SK-N-SH treated with all-trans-retinoic acid at 6 μM for 48 hours (cell line): ENCODE results near the gene THADA.

Experiments used
- ATAC-seq: fragments of 200-7000 bp; cut with Tn5 transposase; 3 replicates; pipeline ENCODE4 v1.9.1; 2020; ENCODE audit warnings: mild to moderate bottlenecking, moderate library complexity
- BACH2 ChIP-seq: fragments of 250-450 bp; sonication (Bioruptor Pico); IDR thresholded peaks from 2 replicates; pipeline ENCODE4 v1.9.0; 2021; ENCODE audit warnings: mild to moderate bottlenecking, borderline replicate concordance
- CSDC2 ChIP-seq: fragments of 250-450 bp; sonication (Bioruptor Pico); IDR thresholded peaks from 2 replicates; pipeline ENCODE4 v1.5.0; 2020; ENCODE audit warnings: mild to moderate bottlenecking, moderate library complexity
- ESRRG ChIP-seq: fragments of 250-450 bp; sonication (Bioruptor Pico); IDR thresholded peaks from 2 replicates; pipeline ENCODE4 v1.6.1; 2021; ENCODE audit warnings: mild to moderate bottlenecking
- ISL1 ChIP-seq: fragments of 250-450 bp; sonication (Bioruptor Pico); IDR thresholded peaks from 2 replicates; pipeline ENCODE4 v2.1.2; 2022; ENCODE audit warnings: mild to moderate bottlenecking, moderate library complexity
- RARB ChIP-seq: fragments of 250-450 bp; sonication (Bioruptor Pico); IDR thresholded peaks from 2 replicates; pipeline ENCODE4 v1.8.0; 2021; ENCODE audit warnings: mild to moderate bottlenecking, moderate library complexity
- SNAI2 ChIP-seq: fragments of 250-450 bp; sonication (Bioruptor Pico); IDR thresholded peaks from 2 replicates; pipeline ENCODE4 v1.5.0; 2020; ENCODE audit warnings: mild to moderate bottlenecking, moderate library complexity
- TCF4 ChIP-seq: fragments of 250-450 bp; sonication (Bioruptor Pico); IDR thresholded peaks from 2 replicates; pipeline ENCODE4 v1.8.0; 2021; ENCODE audit warnings: mild to moderate bottlenecking, moderate library complexity, borderline replicate concordance
- TOX ChIP-seq: fragments of 250-450 bp; sonication (Bioruptor Pico); IDR thresholded peaks from 2 replicates; pipeline ENCODE4 v1.8.0; 2021; ENCODE audit warnings: mild to moderate bottlenecking, moderate library complexity, borderline replicate concordance
- TSHZ2 ChIP-seq: fragments of 250-450 bp; sonication (Bioruptor Pico); IDR thresholded peaks from 2 replicates; pipeline ENCODE4 v1.5.0; 2020; ENCODE audit warnings: mild to moderate bottlenecking, moderate library complexity
- ZC3H10 ChIP-seq: fragments of 250-450 bp; sonication (Bioruptor Pico); IDR thresholded peaks from 2 replicates; pipeline ENCODE4 v1.5.1; 2021; ENCODE audit warnings: mild to moderate bottlenecking, moderate library complexity
- ZFP3 ChIP-seq: fragments of 250-450 bp; sonication (Bioruptor Pico); IDR thresholded peaks from 2 replicates; pipeline ENCODE4 v1.5.0; 2020; ENCODE audit warnings: mild to moderate bottlenecking, moderate library complexity
- ZFP30 ChIP-seq: fragments of 450-650 bp; formaldehyde crosslinking; IDR thresholded peaks from 2 replicates; pipeline ENCODE4 v1.5.0; 2022; ENCODE audit warnings: mild to moderate bottlenecking, moderate library complexity
- ZNF70 ChIP-seq: fragments of 450-650 bp; formaldehyde crosslinking; IDR thresholded peaks from 2 replicates; pipeline ENCODE4 v1.5.0; 2020; ENCODE audit warnings: mild to moderate bottlenecking, moderate library complexity
- ZNF8 ChIP-seq: fragments of 450-650 bp; formaldehyde crosslinking; IDR thresholded peaks from 2 replicates; pipeline ENCODE4 v1.5.0; 2020; ENCODE audit warnings: mild to moderate bottlenecking, moderate library complexity
- TF ChIP-seq, protein P1 (sequence below): fragments of 250-450 bp; sonication (Bioruptor Pico); IDR thresholded peaks from 2 replicates; pipeline ENCODE4 v1.5.1; 2020; ENCODE audit warnings: low read depth, mild to moderate bottlenecking, moderate library complexity
- TF ChIP-seq, protein P2 (sequence below): fragments of 250-450 bp; sonication (Bioruptor Pico); IDR thresholded peaks from 2 replicates; pipeline ENCODE4 v1.5.1; 2021; ENCODE audit warnings: mild to moderate bottlenecking, moderate library complexity
- TF ChIP-seq, protein P3 (sequence below): fragments of 250-450 bp; sonication (Bioruptor Pico); IDR thresholded peaks from 2 replicates; pipeline ENCODE4 v1.8.0; 2021; ENCODE audit warnings: low read depth, mild to moderate bottlenecking, moderate library complexity, borderline replicate concordance
- TF ChIP-seq, protein P4 (sequence below): fragments of 250-450 bp; sonication (Bioruptor Pico); IDR thresholded peaks from 2 replicates; pipeline ENCODE4 v1.8.0; 2020; ENCODE audit warnings: mild to moderate bottlenecking, moderate library complexity, borderline replicate concordance

THADA gene

DNA sequence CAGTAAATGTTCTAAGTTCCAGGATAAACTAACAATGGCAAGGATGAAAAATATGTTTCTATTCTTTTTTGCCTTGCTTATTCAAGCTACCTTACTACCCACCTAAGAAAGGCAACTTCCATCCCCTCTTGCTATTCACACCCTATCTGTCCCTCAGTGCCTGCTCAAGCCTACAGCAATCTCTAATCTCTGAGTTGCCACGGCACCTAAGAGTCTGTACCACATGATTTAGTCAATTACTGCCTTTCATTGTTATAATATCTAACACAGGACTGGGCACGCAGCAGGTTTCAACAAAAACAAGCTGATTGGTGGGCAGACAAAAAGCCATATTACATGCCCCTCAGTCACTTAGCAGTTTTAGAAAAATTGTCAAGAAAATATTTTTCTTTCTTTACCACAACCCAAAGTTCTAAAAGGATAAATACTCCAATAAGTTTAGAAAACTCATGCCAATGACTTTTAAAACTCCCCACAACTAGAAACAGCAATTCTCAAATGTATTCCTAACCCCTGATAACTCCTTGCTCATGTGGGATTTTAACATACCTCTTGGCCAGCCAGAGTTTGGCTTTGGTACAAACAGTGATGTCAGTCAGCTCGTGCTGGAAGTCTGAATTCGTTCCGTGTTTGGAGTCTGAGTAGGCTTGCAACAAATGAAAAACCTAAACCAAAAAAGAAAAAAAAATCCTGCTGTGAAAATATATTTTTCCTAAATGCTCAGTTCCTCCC is 252.1 kb downstream of the THADA start:
- peak; percentile 63 for ATAC-seq
- TF ChIP-seq, protein P1, sequence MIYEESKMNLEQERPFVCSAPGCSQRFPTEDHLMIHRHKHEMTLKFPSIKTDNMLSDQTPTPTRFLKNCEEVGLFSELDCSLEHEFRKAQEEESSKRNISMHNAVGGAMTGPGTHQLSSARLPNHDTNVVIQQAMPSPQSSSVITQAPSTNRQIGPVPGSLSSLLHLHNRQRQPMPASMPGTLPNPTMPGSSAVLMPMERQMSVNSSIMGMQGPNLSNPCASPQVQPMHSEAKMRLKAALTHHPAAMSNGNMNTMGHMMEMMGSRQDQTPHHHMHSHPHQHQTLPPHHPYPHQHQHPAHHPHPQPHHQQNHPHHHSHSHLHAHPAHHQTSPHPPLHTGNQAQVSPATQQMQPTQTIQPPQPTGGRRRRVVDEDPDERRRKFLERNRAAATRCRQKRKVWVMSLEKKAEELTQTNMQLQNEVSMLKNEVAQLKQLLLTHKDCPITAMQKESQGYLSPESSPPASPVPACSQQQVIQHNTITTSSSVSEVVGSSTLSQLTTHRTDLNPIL (CRISPR knock-in tag) = peak; percentile 63; the same call in 1 of the 2 replicates
- TF ChIP-seq ISL1 (CRISPR knock-in tag) (peak; percentile 48), RARB (no peak), TOX (no peak), ZNF8 (CRISPR knock-in tag) (no peak), ZC3H10 (no peak), ZFP30 (CRISPR knock-in tag) (no peak), CSDC2 (CRISPR knock-in tag) (no peak), TSHZ2 (peak; percentile 47; the same call in 1 of the 2 replicates), ZFP3 (CRISPR knock-in tag) (peak; percentile 68; the same call in 1 of the 2 replicates)
- TF ChIP-seq, protein P2, sequence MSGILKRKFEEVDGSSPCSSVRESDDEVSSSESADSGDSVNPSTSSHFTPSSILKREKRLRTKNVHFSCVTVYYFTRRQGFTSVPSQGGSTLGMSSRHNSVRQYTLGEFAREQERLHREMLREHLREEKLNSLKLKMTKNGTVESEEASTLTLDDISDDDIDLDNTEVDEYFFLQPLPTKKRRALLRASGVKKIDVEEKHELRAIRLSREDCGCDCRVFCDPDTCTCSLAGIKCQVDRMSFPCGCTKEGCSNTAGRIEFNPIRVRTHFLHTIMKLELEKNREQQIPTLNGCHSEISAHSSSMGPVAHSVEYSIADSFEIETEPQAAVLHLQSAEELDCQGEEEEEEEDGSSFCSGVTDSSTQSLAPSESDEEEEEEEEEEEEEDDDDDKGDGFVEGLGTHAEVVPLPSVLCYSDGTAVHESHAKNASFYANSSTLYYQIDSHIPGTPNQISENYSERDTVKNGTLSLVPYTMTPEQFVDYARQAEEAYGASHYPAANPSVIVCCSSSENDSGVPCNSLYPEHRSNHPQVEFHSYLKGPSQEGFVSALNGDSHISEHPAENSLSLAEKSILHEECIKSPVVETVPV (CRISPR knock-in tag) = no peak
- TF ChIP-seq, protein P3, sequence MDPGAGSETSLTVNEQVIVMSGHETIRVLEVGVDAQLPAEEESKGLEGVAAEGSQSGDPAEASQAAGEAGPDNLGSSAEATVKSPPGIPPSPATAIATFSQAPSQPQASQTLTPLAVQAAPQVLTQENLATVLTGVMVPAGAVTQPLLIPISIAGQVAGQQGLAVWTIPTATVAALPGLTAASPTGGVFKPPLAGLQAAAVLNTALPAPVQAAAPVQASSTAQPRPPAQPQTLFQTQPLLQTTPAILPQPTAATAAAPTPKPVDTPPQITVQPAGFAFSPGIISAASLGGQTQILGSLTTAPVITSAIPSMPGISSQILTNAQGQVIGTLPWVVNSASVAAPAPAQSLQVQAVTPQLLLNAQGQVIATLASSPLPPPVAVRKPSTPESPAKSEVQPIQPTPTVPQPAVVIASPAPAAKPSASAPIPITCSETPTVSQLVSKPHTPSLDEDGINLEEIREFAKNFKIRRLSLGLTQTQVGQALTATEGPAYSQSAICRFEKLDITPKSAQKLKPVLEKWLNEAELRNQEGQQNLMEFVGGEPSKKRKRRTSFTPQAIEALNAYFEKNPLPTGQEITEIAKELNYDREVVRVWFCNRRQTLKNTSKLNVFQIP (CRISPR knock-in tag) = no peak
- TF ChIP-seq, protein P4, sequence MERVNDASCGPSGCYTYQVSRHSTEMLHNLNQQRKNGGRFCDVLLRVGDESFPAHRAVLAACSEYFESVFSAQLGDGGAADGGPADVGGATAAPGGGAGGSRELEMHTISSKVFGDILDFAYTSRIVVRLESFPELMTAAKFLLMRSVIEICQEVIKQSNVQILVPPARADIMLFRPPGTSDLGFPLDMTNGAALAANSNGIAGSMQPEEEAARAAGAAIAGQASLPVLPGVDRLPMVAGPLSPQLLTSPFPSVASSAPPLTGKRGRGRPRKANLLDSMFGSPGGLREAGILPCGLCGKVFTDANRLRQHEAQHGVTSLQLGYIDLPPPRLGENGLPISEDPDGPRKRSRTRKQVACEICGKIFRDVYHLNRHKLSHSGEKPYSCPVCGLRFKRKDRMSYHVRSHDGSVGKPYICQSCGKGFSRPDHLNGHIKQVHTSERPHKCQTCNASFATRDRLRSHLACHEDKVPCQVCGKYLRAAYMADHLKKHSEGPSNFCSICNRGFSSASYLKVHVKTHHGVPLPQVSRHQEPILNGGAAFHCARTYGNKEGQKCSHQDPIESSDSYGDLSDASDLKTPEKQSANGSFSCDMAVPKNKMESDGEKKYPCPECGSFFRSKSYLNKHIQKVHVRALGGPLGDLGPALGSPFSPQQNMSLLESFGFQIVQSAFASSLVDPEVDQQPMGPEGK = no peak

DNA sequence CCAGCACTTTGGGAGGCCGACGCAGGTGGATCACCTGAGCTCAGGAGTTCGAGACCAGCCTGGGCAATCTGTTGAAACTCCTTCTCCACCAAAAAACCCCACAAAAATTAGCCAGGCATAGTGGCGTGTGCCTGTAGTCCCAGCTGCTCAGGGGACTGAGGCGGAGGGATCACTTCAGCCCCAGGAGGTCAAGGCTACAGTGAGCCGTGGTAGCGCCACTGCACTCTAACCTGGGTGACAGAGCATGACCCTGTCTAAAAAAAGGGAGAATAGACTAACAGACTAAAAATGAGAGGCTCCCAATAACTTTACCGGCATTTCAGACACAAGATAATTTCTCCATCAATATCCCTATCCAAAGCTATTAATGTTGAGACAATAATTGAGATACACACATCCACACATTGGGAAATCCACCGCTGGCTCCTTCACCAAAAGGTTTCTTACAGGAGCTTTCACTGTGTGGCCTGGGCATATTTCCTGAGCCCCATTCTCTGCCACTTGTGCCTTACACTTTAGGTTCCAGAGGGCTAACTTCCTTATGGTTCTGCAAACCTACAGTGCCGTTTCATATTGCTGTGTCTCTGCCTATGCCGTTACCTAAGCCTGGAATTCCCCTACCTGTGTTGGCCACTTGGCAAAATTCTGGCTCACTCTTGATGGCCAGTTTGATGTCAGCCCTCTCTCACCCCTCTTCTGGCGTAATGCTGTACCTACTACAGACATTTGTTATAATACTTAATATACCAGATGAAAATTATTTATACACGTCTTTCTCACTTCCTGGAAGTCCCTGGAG is 253.7 kb downstream of the THADA start:
- TF ChIP-seq BACH2 (CRISPR knock-in tag) (no peak), ZNF70 (CRISPR knock-in tag) (no peak), ISL1 (CRISPR knock-in tag) (no peak), TCF4 (CRISPR knock-in tag) (no peak), ZNF8 (CRISPR knock-in tag) (no peak), ZC3H10 (no peak), ZFP30 (CRISPR knock-in tag) (no peak), SNAI2 (CRISPR knock-in tag) (no peak), TOX (no peak), ESRRG (CRISPR knock-in tag) (no peak)
- TF ChIP-seq, protein P4 = no peak
- TF ChIP-seq, protein P2 (CRISPR knock-in tag) = no peak
- TF ChIP-seq, all 23 proteins: peak for 0
- ATAC-seq = no peak
